Fibroblast of villous mesenchyme (primary cell): ENCODE data around the gene MILR1. TPM values are rescaled to one million over a fixed set of nuclear protein-coding genes. Genes with fewer than 3 reads are reported as not detected.
A peak's percentile ranks its signal among the peaks of the same experiment; 100 is the strongest.

ENCODE experiments used
- DNase-seq: peaks from one replicate; pipeline ENCODE4 v3.0.0-alpha.2; 2010; ENCODE audit warnings: low read depth
- H3K4me3 ChIP-seq: 2 replicates; pipeline ENCODE4 v1.5.1; 2011; ENCODE audit warnings: low read depth, mild to moderate bottlenecking, low read length
- CTCF ChIP-seq: IDR thresholded peaks from 2 replicates; pipeline ENCODE4 v1.5.1; 2012; ENCODE audit warnings: low read depth, mild to moderate bottlenecking, low read length; ENCODE audit not compliant: insufficient read depth
- total RNA-seq: library from RNA; depleted of rRNA; stranded (reverse); fragments of >200 nt; gene quantifications from 2 replicates; pipeline ENCODE4 v1.2.3, GENCODE V29; 2012

MILR1 gene
- total RNA-seq, 1 donor: 2.6 TPM

DNA sequence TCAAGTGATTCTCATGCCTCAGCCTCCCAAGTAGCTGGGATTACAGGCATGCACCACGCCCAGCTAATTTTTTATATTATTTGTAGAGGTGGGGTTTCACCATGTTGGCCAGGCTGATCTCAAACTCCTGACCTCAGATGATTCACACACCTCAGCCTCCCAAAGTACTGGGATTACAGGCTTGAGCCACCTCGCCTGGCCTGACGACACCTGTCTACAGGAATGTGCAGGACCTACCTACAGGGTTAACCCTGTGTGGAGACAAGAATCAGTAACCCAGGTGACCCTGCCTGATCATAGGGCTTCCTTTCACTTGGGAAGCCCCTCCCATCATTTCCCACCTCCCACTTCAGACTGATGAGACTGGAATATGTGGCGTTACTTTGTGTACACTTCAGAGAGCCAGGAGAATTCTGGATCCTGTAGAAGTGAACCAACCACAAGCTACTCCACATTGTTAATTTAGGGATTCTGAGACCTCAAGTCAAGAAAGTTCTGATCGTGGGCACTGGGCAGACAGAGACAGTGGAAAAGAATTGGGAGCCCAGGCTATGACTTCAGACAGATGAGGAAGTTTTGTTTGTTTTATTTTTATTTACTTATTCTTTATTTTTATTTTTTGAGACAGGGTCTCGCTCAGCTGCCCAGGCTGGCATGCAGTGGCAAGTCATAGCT is 5.7 kb upstream of the MILR1 start:
- TF ChIP-seq CTCF: no peak
- no peak overlapping the region for H3K4me3 ChIP-seq
- DNase-seq: no peak

GRCh38 chr17:64447526-64447925 is 1.4 kb upstream of the MILR1 start:
- DNase-seq: no peak
- no peak overlapping the region for H3K4me3 ChIP-seq
- TF ChIP-seq CTCF: no peak

- H3K4me3 ChIP-seq: peak overlapping the region; percentile 4
- DNase-seq: peak; percentile 43
- TF ChIP-seq CTCF: no peak
Measured at GRCh38 chr17:64449545-64449944, 630 bp downstream of the MILR1 start.

- no peak for DNase-seq
- no peak for TF ChIP-seq CTCF
- H3K4me3 ChIP-seq: no peak overlapping the region
Measured at GRCh38 chr17:64455993-64456885, 7.3 kb downstream of the MILR1 start.

DNA sequence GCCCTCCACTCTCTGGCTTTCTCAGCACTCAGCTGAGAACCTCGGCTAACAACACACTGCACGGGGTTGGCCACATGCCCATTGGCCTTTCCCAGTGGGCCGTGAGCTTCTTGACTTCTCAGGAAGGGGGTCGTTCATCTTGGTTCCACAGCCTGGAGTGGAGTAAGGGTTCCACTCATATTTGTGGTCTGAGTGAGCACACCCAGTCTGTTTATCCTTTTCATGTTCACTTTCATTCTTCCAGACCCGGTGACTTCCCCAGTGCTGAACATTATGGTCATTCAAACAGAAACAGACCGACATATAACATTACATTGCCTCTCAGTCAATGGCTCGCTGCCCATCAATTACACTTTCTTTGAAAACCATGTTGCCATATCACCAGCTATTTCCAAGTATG is 8.2 kb downstream of the MILR1 start:
- no peak overlapping the region for H3K4me3 ChIP-seq
- TF ChIP-seq CTCF: no peak
- DNase-seq: peak; percentile 60

- no peak for DNase-seq
Measured at GRCh38 chr17:64458756-64459155, 9.8 kb downstream of the MILR1 start.

More at GRCh38 chr17:64458756-64459155, 9.8 kb downstream of the MILR1 start:
- no peak for TF ChIP-seq CTCF
- no peak overlapping the region for H3K4me3 ChIP-seq
